IPS-20b (cell line): Measurements from ENCODE around the gene POGLUT2.
"Not testable (repeated sequence)": the region's sequence is repeated elsewhere in the genome, so short reads cannot be mapped to it uniquely, and the experiment has no call there.

Experiments
- H3K27ac ChIP-seq: one replicate; pipeline ENCODE4 v1.5.1; 2013; ENCODE audit warnings: low read length
- H3K27me3 ChIP-seq: 2 replicates; pipeline ENCODE4 v1.6.1; 2013; ENCODE audit warnings: mild to moderate bottlenecking, low read length, inconsistent platforms; ENCODE audit not compliant: insufficient read depth
- H3K36me3 ChIP-seq: 2 replicates; pipeline ENCODE4 v1.6.1; 2013; ENCODE audit warnings: low read depth, mild to moderate bottlenecking, inconsistent platforms, low read length, moderate library complexity; ENCODE audit not compliant: insufficient read depth
- H3K4me1 ChIP-seq: 2 replicates; pipeline ENCODE4 v1.6.1; 2013; ENCODE audit warnings: mild to moderate bottlenecking, control low read depth, inconsistent platforms, low read length, moderate library complexity; ENCODE audit not compliant: insufficient read depth
- H3K4me3 ChIP-seq: 2 replicates; pipeline ENCODE4 v1.5.1; 2013; ENCODE audit warnings: mild to moderate bottlenecking, low read length, inconsistent platforms
- H3K9ac ChIP-seq: 2 replicates; pipeline ENCODE4 v1.6.1; 2013; ENCODE audit warnings: low read depth, mild to moderate bottlenecking, inconsistent platforms, low read length, moderate library complexity
- H3K9me3 ChIP-seq: 2 replicates; pipeline ENCODE4 v1.6.1; 2013; ENCODE audit warnings: mild to moderate bottlenecking, low read depth, low read length, inconsistent platforms; ENCODE audit not compliant: insufficient read depth

POGLUT2 gene

DNA sequence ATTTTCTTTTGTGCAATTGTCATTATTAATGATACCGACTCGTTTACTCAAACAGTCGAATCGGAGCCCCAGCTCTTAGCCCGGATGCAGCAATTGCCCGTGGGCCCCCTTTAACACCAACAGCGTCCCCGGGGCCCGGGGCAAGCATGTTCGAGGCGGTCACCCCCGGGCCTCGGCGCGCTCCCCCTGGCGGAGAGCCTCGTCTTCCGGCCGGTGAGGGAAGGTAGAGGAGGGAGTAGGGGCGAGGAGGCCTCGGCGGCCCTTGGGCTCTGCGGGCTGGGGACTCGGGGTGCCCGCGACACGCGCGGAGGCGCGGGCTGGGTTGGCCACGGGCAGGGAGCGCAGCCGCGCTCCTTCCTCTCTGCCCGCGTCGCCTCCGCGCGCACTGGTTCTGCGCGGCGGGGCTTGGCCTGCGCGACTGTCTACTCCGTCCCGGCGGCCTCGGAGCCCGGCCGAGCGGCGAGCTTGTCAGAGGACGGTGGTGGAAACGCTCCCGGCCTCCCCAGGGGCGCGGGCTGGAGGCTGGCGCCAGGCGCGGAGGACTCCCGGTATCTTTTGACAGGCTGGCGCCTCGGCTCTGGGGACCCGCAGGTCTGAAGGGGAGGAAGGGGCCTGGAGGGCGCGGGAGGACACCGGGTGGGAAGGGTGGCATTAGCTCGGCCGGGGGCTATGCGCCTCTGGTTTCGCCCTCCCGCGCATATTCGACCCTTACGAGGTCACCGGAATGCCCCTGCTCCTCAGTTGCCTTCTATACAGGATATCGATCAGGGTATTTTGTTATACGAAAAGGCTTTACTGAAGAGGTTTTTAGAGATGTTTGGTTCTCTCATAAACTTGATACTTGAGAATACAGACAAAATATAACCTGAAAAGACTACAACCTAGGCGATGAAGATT lies 1.6 kb upstream of the POGLUT2 start:
- Histone ChIP-seq H3K27ac (no peak overlapping the region), H3K4me1 (no peaks in the 10 kb centered on the region), H3K36me3 (no peaks in the 10 kb centered on the region), H3K9ac (peak overlapping the region; percentile 45; the same call in 1 of the 2 replicates), H3K4me3 (peak overlapping the region; percentile 95), H3K27me3 (peaks cover 38% of the 10 kb centered on the region), H3K9me3 (no peaks in the 10 kb centered on the region)

DNA sequence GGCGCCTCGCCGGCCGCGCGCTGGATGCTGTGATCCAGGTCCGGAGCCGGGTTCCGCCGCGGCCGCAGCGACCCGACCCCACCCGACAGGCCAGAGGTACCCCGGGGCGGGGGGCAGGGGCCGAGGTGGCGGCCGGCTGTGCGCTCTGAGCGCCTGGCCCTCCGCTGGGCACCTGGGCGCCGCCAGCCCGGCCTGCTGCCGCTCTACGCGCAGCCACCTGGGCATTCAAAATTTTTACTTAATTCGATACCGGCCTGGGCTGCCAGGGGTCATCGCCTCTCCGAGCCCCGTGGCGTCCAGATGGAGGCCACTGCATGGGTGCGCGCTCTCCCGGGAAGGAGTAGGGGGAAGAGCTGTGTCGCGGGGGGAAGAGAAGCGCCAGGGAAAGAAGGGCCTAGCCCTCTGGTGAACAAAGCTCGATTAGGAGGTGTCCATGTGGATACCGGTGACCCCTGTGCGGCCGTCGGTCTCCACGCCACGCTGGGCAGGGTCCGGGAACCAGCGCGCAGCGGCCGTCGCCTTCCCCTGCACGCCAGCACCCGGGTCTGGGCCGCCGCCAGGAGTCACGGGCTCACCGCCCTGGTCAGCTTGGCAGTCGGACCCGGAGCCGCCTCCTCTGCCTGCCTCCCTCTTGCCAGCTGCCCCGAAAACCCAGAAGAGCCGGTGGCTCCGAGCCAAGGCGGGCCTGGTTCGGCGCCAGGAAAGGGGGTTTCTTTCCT lies 809 bp upstream of the POGLUT2 start:
- peaks cover 38% of the 10 kb centered on the region for H3K27me3 ChIP-seq
- no peak overlapping the region; the same call in 1 of the 2 replicates for H3K9ac ChIP-seq
- H3K36me3 ChIP-seq: no peaks in the 10 kb centered on the region
- H3K9me3 ChIP-seq: no peaks in the 10 kb centered on the region
- H3K4me1 ChIP-seq: peaks cover under 1% of the 10 kb centered on the region; the same call in 1 of the 2 replicates
- H3K27ac ChIP-seq: no peak overlapping the region
- peak overlapping the region; percentile 95 for H3K4me3 ChIP-seq

DNA sequence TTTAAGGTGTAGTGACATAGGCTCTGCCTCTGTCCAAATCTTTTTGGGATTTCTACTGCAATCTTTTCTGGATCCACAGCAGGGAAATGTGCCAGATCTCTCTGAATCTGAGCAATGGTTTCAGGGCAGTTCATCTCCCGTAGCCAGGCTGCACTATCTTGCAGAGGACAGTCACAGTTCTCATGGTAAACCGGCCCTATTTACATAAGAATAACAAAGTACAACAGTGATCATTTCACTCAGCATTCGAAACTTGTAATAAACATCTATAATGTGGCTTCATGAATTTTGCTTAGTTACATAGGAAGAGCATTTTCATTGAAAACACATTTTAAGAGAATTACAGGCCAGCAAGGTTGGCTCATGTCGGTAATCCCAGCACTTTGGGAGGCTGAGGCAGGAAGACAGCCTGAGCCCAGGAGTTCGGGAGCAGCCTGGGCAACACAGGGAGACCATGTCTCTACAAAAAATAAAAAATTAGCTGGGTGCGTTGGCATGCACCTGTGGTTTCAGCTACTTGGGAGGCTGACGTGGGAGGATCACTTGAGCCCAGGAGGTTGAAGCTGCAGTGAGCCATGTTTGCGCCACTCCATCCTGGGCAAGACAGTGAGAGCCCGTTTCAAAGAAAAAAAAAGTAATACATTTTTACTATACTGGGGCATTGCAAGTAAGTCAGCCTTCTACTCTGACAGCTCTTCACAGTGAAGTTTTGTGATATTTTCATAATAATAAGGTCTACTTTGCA lies 5.0 kb downstream of the POGLUT2 start:
- Histone ChIP-seq H3K4me1 (peaks cover 15% of the 10 kb centered on the region; the same call in 1 of the 2 replicates), H3K9ac (no peak overlapping the region; the same call in 1 of the 2 replicates), H3K9me3 (no peaks in the 10 kb centered on the region), H3K4me3 (peak overlapping the region; percentile 23; the same call in 1 of the 2 replicates), H3K36me3 (peaks cover 30% of the 10 kb centered on the region), H3K27me3 (peaks cover 12% of the 10 kb centered on the region), H3K27ac (no peak overlapping the region)

DNA sequence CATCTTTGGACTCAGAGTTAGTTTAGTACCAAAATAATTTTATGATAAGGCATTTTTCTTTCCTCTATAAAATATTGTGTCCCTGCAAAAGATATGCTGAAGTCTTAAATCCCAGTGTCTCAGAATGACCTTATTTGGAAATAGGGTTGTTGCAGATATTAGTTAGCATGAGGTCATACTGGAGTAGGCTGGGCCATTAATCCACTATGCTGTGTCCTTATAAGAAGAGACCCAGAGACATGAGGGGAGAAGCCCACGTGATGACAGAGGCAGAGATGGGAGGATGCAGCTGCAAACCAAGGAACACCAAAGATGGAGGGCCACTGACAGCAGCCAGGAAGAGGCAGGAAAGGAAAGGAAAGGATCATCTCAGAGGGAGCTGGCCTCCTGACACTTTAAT lies 6.4 kb downstream of the POGLUT2 start:
- H3K27ac ChIP-seq: no peak overlapping the region
- no peak overlapping the region for H3K9ac ChIP-seq
- no peaks in the 10 kb centered on the region for H3K9me3 ChIP-seq
- H3K36me3 ChIP-seq: peaks cover 41% of the 10 kb centered on the region
- no peak overlapping the region for H3K4me3 ChIP-seq
- H3K4me1 ChIP-seq: peaks cover 15% of the 10 kb centered on the region; the same call in 1 of the 2 replicates
- no peaks in the 10 kb centered on the region; the same call in 1 of the 2 replicates for H3K27me3 ChIP-seq

DNA sequence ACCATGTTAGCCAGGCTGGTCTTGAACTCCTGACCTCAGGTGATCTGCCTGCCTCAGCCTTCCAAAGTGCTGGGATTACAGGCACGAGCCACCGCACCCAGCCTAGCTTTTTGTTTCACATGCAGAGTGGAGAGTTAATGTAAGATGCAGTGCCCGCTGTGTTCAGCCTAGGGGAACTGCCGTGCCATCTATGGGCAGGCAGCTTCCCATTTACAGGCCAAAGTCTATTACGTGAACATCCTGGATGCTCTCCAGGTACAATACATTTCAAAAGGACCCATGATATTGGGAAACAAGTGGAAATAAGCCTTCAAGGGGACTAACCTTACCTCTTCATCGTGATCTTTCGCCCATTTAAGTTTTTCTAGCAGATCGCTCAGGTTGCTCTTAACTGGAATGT lies 10.1 kb downstream of the POGLUT2 start:
- no peaks in the 10 kb centered on the region for H3K9me3 ChIP-seq
- no peak overlapping the region for H3K27ac ChIP-seq
- H3K27me3 ChIP-seq: no peaks in the 10 kb centered on the region
- H3K9ac ChIP-seq: no peak overlapping the region
- peaks cover 7% of the 10 kb centered on the region; the same call in 1 of the 2 replicates for H3K4me1 ChIP-seq
- no peak overlapping the region for H3K4me3 ChIP-seq
- H3K36me3 ChIP-seq: peaks cover 62% of the 10 kb centered on the region

DNA sequence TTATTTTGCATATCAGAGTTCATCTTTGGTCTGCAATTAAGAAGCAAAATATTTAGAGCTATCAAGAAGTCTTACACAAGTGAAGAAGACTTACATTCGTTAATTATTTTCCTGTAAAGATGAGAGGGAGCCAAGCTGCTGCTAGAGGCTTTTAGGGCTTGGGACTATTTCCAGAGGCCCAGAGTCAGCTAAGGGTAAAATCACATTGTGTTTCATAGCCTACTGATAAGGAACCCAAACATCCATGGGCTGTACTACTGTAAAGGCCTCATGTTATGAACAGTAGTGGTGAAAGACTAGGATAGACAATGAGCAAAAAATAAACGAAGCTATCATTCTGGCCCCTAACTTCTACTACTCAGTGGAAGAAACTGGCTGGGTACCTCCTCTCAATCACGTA lies 14.3 kb downstream of the POGLUT2 start:
- H3K27me3 ChIP-seq: no peaks in the 10 kb centered on the region
- peaks cover 11% of the 10 kb centered on the region for H3K9me3 ChIP-seq
- no peak overlapping the region for H3K27ac ChIP-seq
- peaks cover 48% of the 10 kb centered on the region for H3K36me3 ChIP-seq
- H3K4me1 ChIP-seq: no peaks in the 10 kb centered on the region
- no peak overlapping the region for H3K9ac ChIP-seq
- H3K4me3 ChIP-seq: no peak overlapping the region

DNA sequence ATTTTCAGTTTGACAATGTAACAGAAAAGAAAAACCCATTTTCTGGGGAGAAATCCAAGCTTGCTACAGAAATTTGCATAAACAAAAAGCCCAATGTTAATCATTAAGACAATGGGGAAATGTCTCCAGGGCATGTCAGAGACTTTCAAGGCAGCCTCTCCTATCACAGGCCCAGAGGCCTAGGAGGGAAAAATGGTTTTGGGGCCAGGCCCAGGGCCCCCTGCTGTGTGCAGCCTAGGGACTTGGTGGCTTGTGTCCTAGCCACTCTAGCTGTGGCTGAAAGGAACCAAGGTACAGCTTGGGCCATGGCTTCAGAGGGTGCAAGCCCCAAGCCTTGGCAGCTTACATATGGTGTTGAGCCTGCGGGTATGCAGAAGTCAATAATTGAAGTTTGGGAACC lies 17.2 kb downstream of the POGLUT2 start:
- Histone ChIP-seq H3K9me3 (peaks cover 11% of the 10 kb centered on the region), H3K27me3 (no peaks in the 10 kb centered on the region), H3K27ac (no peak overlapping the region), H3K9ac (no peak overlapping the region), H3K36me3 (peaks cover 24% of the 10 kb centered on the region; the same call in 1 of the 2 replicates), H3K4me1 (no peaks in the 10 kb centered on the region), H3K4me3 (no peak overlapping the region)

DNA sequence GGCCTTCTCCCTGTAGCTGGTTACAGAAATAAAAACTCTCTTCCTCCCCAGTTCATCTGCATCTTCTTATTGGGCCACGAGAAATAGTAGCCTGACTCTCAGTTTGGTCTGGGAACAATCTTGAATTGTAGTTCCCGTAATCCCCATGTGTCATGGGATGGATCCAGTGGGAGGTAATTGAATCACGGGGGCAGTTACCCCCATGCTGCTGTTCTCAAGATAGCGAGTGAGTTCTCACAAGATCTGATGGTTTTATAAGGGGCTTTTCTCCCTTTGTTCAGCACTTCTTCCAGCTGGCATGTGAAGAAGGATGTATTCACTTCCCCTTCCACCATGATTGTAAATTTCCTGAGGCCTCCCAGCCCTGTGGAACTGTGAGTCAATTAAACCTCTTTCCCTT lies 18.1 kb downstream of the POGLUT2 start:
- not testable (repeated sequence) for H3K9ac ChIP-seq
- H3K9me3 ChIP-seq: peaks cover 11% of the 10 kb centered on the region

DNA sequence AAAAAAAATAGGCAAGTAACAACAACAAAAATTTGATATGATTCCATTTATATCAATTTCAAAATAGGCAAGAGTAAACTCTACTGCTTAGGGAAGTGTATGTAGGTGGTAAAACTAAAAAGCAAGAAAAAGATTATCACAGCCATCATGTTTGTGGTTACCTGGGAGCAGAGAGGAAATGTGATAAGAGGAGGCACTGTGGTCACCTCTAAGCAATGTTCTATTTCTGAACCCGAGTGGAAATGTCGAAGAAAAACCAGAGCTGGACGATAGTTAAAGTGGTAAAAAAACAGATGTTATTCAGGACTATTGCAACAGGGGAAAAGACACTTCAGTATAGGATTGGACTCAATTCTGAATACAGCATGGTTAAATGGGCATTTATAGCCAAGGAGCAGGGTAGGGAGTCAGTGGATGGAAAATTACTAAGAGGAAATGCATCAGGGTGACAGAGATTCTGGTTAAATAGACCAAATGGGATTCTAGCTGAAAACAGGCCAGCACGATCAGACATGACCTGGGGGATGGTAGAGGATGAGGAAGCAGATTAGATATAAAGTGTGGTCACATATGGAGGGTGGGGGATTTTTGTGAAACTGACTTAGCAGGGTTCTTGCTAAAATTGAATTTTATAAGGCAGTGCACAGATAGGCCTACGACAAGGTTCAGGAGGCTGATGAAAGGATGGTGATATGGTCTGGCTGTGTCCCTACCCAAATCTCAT lies 19.2 kb downstream of the POGLUT2 start:
- H3K27me3 ChIP-seq: peaks cover 2% of the 10 kb centered on the region; the same call in 1 of the 2 replicates
- peaks cover 9% of the 10 kb centered on the region; the same call in 1 of the 2 replicates for H3K36me3 ChIP-seq
- H3K9ac ChIP-seq: no peak overlapping the region
- H3K4me1 ChIP-seq: no peaks in the 10 kb centered on the region
- peaks cover 11% of the 10 kb centered on the region for H3K9me3 ChIP-seq
- no peak overlapping the region for H3K4me3 ChIP-seq
- no peak overlapping the region for H3K27ac ChIP-seq

More for the DNA sequence above, 18.1 kb downstream of the POGLUT2 start:
- not testable (repeated sequence) for H3K27ac ChIP-seq, H3K4me3 ChIP-seq, H3K27me3 ChIP-seq, H3K4me1 ChIP-seq
- peaks cover 16% of the 10 kb centered on the region; the same call in 1 of the 2 replicates for H3K36me3 ChIP-seq

DNA sequence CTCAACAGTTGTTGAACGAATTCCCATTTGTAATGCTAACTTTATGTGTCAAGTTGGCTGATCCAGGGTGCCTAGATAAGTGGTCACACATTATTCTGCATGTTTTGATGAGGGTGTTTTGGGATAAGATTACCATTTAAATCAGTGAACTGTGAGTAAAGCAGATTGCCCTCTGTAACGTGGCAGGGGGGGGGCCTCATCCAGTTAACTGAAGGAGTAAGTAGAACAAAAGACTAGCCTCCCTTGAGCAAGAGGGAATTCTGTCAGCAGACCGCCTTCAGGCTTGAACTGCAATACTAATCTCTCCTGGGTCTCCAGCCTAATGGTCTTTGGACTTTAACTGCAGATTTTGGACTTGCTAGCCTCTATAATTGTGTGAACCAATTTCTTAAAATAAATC lies 21.0 kb downstream of the POGLUT2 start:
- Histone ChIP-seq H3K4me3 (no peak overlapping the region), H3K36me3 (peaks cover 8% of the 10 kb centered on the region; the same call in 1 of the 2 replicates), H3K9ac (no peak overlapping the region), H3K4me1 (no peaks in the 10 kb centered on the region), H3K27me3 (peaks cover 15% of the 10 kb centered on the region), H3K27ac (no peak overlapping the region), H3K9me3 (peaks cover 11% of the 10 kb centered on the region)

DNA sequence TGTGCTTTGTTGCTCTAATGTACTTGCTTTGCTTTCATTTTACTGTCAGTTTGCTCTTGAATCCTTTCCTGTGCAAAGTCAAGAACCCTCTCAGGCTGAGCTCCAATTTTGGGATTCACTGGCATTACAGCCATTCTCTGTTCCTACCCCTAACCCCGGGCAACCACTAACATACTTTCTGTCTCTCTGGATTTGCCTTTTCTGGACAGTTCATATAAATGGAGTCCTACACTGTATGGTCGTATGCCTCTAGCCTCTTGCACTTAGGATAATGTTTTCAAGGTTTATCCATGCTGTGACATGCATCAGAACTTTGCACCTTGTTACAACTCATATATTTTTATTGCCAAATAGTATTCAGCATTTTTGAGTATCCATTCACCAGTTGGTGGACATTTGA lies 22.5 kb downstream of the POGLUT2 start:
- H3K9me3 ChIP-seq: no peaks in the 10 kb centered on the region
- H3K9ac ChIP-seq: no peak overlapping the region
- peaks cover 22% of the 10 kb centered on the region for H3K27me3 ChIP-seq
- H3K4me3 ChIP-seq: no peak overlapping the region
- no peak overlapping the region for H3K27ac ChIP-seq
- H3K36me3 ChIP-seq: no peaks in the 10 kb centered on the region
- peaks cover 4% of the 10 kb centered on the region; the same call in 1 of the 2 replicates for H3K4me1 ChIP-seq
